Body of pancreas (tissue), 4 donors: ENCODE results near the gene CPLX1.

Experiments
- CTCF ChIP-seq, 7 experiments: fragments of 450-650 bp in 4 of 7; fragments of 200-600 bp in 3 of 7; sonication (generic) in 3 of 7; IDR thresholded peaks; one replicate each; pipeline ENCODE4 v1.5.1; 2016 to 2019; ENCODE audit warnings: antibody characterized with exemption in 7 of 7
- POLR2A ChIP-seq, 3 donors: fragments of 450-650 bp; IDR thresholded peaks; one replicate each; pipeline ENCODE4 v1.6.1; 2016; ENCODE audit warnings: antibody characterized with exemption in 3 of 3, mild to moderate bottlenecking in 2 of 3

- TF ChIP-seq POLR2A (IDR thresholded peaks at IDR 0.05) (no peak), CTCF (IDR thresholded peaks at IDR 0.05) (no peak)
Observed at GRCh38 chr4:865572-865971, 39.6 kb upstream of the CPLX1 start.
